ENCODE data around the gene PLD2. TPM values are rescaled to one million over a fixed set of nuclear protein-coding genes. Genes with fewer than 3 reads are reported as not detected.
"Not testable (repeated sequence)": the region's sequence is repeated elsewhere in the genome, so short reads cannot be mapped to it uniquely, and the experiment has no call there.

Gene PLD2
- polyA plus RNA-seq, 4 donors = 30.5 to 52.9 (median 43.5) TPM

DNA sequence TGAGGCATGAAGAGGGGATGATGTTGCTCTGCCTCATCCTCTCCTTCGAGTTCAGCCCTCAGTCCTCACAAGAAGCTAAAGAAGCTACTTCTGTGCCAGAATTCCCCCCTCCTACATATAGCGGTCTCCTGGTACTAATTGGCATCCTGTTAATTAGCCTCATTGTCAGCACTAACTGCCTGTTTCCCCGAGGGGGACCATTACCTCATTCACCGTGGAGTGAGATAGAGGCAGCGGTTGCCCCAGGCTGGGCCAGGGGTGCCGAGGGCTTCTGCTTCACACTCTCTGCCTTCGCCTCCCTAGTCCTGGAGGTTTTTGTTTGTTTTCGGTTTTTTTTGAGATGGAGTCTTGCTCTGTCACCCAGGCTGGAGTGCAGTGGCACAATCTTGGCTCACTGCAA is 20.4 kb downstream of the PLD2 start:
- DNase-seq (ENCODE audit: low read depth in 4 of 4, low spot score in 2 of 4) = no peak

DNA sequence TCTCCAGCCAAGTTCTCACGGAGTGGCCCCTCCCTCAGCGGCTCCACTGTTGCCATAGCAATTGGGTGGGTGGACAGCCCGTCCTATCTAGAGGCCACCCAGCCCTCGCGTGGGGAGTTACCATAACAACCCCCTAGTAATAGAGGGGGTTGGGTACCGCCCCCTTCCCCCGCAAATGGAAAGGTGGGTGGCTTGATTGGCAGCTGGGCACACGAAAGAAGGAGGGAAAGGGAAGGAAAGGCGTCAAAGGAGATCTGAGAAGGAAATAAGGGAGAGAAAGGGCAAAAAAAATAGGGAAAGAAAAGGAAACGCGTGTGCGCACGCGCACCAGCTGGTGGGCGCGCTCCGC is 25.9 kb downstream of the PLD2 start:
- DNase-seq (ENCODE audit: low read depth in 4 of 4, low spot score in 2 of 4) = not testable (repeated sequence)

DNA sequence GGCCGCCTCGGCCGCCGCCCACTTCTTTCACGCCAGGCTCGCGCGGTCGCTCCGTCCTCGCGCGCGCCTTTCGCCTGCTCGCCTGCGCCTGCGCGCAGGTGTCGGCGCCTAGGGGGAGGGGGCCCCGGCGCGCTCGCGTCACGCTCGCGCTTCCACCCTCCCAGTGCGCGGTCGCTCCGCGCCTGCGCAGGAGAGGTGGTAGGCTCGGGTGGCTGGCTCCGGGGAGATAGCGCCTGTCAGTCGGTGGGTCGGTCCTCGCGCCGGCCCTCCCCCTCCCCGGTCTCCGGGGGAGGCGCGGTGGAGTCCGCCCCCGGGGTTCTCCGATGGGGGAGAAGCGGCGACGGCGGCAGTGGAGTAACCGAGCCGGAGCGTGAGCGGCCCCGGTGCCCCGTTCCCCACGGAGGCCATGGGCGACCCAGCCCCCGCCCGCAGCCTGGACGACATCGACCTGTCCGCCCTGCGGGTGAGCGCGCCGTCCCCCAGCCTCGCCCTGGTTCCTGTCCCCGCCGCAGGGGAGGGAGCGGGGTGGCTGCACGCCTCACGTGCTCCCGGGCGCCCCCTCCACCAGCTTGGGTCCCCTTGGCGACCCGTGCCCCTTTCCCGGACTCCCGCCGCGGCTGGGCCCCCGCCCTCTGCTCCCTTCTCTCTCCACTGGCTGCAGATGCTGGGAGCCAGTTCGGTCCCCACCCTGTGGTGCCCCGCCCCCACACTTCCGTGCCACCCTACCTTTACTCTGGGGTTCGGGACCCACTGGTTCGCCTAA is 26.4 kb downstream of the PLD2 start, which contains the start of gene MINK1:
TSS of gene MINK1 (plus strand) at position 163 of the 763 bp plus-strand sequence. CDS start at position 407, 244 bp downstream.
- DNase-seq (ENCODE audit: low read depth in 4 of 4, low spot score in 2 of 4) = peak; percentile 77 to 94 (median 90)

DNA sequence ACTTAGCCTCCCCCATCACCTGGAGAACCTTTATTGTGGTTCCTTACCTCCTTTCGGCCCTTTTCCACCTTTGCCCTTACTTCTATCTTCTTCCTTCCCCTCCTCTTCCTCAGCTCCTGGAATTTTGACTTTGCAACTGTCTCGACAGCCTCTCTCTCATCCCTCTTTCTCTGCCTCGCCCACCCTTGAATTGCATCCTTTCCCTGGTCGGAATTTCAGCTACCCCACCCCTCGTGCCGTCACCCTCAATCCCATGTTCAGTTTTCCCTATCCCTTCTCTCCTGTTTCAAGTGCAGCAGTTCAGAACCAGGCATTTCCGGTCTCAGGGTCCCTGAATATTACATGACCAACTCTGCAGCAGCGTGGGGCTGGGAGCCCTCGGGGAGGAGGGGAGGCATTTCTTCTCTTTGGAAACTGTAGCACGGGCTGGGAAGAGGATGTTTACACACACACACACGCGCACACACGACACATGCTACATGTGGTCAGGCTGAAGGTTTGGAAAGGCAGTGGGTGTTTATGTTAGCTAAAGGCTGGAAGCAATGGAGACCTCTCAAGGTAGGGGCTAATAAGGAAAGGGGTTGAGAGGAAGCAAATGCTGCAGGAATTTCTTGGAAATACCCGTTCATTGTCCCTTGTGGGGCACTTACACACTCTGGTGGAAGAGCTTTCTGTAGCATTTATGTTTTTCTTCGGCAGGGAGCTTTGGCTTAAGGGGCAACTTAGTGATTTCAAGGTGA is 27.2 kb downstream of the PLD2 start:
- DNase-seq (ENCODE audit: low read depth in 4 of 4, low spot score in 2 of 4) = peak in 2 of 4 donors; percentile 53 to 64

DNA sequence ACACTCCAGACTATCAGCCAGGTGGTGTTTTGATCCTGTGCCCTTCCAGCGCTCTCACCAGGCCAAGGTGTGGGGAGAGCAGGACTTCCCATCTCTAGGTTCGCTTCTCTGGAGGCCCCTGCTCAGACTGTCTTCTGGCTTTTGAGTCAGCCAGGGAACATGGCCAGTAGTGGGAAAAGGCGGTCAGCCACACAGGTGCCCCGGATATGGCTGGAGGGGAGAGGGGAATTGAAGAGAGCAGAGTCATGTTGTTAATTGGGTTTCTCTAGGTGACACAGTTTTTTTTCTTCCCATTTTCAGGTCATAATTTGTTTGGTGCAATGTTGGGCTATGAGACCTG is 27.7 kb downstream of the PLD2 start:
- no peak for DNase-seq (ENCODE audit: low read depth in 4 of 4, low spot score in 2 of 4)

DNA sequence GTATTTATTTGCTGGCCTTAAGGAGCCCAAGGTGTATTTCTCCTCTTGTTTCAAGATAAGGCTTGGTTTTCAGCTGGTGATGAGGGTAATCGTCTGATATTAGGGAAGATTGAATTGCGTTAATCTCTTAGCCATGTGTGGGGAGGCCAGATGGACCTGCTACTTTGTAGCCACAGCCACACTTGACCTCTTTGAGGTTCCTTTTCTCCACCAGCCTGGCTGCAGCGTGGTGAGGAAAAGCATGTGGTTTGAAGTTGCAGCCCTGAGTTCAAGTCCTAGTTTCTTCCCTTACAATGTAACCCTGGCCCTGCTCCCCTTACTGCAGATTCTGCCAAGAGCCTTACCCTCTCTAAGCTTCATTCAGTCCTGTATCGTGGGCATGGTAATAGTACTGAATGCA is 29.3 kb downstream of the PLD2 start:
- no peak for DNase-seq (ENCODE audit: low read depth in 4 of 4, low spot score in 2 of 4)

DNA sequence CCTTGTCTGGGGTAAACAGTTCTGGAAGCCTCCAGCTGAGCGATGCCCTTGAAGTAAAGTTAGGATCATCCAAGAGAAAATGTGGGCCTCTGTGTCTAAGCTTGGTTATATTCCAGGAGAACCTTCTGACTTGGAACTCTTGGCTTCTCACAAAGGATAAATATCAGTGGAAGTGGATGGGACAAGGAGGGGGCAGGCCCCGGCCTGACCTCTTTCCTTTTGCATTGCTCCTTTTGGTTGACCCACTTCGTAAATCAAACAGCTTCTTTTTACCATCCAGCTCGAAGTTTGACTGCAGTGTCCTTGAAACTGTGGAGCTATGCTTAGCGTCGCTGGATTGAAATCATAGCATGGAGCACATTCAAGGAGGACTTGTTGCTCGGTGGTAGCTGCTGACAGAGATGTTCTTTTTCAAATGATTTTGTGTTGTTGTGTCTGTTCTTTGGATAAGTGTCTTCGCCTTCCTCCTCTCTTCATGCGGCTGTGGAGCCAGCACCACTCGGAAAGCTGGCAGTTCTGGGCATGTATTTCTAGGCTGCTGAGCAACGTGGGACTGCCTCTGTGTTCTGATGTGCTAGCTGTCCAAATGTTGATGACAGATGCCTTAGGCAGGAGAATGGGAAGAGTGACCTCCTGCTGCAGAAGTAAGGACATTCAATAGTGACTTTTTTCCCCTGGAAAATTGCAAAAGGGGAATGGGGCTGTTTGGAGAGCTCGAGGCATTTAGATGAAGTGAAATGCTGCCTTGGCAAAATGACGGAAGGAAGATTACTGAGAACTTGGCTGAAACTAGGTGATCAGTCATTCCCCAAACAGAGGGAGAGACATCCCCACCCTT is 30.7 kb downstream of the PLD2 start:
- no peak for DNase-seq (ENCODE audit: low read depth in 4 of 4, low spot score in 2 of 4)

DNA sequence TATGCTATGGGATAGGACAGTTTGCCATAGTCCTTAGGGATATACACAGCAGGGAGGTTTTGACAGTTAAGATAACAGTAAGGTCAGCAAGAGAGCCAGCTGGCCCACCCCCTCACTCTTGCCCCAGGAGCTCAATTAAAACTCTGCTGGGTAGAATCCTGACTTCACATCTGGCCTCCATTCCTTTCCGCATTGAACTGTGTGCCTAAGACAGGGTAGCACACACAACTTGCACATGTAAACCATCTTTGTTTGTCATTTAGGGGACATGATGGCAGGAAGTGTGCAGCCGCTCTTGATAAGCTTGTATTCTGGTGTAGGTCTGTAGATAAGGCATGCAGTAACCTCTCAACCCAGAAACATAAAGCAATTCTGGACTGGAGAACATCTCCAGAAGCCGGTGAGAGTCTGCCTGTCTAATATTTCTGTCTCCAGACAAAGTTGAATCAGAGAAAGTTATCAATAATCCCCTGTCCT is 31.4 kb downstream of the PLD2 start:
- DNase-seq (ENCODE audit: low read depth in 4 of 4, low spot score in 2 of 4) = no peak

DNA sequence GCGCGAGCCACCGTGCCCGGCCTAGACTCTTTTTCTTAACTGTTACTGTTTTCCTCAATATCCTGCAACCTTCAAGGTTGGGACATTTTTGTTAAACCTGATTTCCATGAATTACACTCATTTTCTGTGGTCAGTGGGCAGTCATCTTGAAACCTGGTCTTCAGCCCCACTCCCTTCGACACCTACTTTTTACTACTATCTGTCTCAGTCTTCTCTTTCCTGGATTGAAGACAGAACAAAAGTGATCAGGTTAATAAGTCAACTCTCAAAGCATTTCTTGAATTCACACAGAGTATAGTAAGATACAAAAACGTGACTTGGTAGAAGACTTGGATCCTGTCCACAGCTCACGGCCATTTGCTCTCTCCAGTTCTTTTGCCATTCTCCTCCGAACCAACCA is 32.3 kb downstream of the PLD2 start:
- DNase-seq (ENCODE audit: low read depth in 4 of 4, low spot score in 2 of 4) = no peak

DNA sequence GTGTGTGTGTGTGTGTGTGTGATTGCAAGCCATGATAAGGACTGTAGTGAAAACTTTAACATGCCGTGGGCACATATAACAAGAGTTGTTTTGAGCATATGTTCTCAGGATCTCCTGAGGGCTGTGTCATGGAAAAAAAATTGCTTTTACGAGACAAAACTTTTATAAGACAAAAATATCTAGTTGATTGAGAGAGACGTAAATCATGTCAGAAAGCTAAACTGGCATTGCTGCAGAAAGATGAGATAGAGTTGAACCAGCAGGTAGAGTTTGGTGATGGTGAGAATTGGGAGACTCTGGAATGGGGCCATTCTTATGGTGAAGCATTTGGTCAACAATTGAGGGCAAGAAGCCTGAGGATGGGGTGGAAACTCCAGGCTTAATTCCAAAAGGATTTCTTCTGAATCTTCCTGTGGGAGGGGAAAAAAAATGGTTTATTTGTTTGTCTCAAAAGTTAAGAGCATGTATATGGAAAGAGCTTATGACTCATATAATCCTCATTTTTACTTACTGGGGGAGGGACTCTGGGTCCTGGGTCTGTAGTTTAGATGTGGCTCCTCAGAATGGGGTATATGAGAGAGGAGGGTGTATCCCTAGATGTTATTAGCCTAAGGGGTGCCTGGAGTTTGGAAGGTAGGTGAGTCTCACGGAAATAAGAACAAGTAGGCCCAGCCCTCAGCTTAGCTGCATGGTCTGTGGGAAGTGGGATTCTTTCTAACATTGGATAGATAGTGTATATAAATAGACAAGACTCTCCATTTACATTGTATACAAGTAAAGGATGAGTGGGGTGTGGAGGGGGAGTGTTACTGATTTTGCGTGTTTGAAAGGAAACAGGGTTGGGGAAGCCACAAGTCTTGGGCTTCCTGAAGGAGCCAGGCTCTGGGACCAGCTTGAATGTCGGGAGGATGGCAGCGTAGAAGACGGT is 33.3 kb downstream of the PLD2 start:
- DNase-seq (ENCODE audit: low read depth in 4 of 4, low spot score in 2 of 4) = no peak

DNA sequence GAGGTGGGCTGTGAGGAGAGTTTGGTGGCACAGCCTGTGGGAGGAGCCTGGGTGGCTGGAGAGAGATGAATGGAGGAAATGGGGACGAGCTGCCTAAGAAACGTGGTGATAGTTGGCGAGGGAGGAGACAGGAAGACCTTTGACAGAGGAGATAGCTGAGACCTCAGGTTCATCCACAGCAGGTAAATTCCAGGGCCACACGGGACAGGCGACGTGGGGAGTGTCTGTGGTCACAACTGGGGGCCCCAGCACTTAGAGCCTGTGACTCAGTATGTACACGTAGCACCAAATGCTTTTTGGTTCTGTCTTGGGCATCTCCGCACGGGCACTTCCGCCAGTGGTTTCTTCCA is 33.9 kb downstream of the PLD2 start:
- no peak for DNase-seq (ENCODE audit: low read depth in 4 of 4, low spot score in 2 of 4)

DNA sequence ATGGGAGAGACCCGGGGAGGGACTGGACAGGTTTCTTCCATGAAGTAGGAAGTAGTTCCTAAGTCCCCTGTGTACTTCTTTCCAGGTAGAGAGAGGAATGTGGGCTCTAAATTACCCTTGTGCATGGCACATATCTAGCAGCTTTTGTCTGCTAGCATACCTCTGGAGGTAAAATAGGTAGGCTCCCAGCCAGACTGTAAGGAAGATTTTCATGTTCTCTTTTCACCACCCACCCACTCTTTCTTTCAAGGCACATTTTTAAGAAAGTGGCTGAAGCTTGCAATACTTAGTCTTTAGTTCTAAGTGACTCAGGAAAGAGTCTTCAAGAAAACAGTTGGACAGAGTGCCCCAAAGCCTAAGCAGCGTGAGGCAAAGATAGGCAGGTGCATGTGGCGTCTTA is 35.4 kb downstream of the PLD2 start:
- DNase-seq (ENCODE audit: low read depth in 4 of 4, low spot score in 2 of 4) = no peak

DNA sequence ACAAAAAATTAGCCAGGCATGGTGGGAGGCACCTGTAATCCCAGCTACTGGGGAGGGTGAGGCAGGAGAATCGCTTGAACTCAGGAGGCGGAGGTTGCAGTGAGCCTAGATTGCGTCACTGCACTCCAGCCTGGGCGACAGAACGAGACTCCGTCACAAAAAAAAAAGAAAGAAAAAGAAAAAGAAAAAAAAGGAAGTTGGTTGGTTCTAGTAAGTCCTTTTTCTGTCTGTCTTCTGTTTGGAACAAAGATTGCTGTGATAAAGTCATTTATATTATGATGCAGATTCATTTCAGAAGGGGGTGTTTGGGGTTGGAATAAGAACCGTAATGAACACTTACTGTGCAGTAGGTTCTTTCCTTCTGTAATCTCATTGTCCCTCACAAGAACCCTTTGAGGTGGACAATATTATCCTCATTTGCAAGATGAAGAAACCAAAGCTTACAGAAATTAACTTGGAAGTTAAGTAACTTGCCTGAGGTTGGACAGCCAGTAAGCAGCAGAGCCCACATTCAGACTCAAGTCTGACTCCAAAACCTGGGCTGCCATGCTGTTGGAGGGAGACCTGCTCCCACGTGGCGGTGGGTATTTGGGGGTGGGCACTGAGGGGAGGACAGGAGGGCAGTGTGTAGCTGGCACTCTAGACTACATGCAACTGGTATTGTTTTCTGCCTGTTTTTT is 36.5 kb downstream of the PLD2 start:
- DNase-seq (ENCODE audit: low read depth in 4 of 4, low spot score in 2 of 4) = no peak

DNA sequence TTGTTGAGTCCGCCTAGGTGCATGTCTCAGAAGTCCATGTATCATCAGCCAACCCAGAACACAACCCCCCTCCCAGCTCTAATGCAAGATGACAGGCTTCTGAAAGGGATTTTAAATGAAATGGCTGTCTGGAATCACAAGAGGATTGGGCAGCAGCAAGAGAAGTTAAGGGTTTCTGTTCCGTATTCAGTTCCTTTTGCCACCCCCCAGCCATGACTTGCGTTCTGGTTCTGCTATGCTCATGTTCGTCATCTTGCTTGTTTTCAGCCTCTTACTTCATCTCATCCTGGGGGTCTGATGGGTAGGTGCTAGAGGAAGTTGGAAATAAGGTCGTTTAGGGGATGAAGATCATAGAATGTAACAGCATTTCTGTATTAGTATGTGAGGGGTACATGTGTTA is 38.2 kb downstream of the PLD2 start:
- no peak for DNase-seq (ENCODE audit: low read depth in 4 of 4, low spot score in 2 of 4)

DNA sequence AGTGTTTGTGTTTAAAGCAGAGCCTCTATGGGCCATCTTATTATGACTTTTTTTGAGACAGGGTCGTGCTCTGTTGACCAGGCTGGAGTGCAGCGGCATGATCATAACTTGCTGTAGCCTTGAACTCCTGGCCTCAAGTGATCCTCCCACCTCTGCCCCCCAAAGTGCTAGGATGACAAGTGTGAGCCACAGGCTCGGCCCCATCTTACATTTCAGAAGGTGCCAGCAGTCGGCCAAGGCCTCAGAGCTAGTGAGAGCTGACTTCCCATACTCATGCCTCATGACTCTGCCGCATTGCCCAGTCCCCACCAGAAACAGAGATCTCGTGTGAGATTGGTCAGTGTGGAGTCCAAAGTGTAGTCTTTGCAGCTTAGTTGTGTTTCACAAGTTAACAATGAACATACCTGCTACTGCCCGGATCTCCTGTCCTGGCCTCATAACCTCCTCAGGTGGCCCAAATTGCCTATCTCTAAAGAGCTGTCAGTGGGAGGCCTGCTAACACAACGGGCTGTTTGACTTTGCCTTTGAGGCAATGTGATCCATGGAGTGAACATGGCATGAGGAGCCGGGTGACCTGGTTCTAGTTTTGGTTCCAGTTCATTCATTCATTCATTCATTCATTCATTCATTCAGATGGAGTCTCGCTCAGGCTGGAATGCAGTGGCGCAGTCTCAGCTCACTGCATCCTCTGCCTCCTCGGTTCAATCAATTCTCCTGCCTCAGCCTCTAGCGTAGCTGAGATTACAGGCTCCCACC is 39.9 kb downstream of the PLD2 start:
- DNase-seq (ENCODE audit: low read depth in 4 of 4, low spot score in 2 of 4) = no peak

DNA sequence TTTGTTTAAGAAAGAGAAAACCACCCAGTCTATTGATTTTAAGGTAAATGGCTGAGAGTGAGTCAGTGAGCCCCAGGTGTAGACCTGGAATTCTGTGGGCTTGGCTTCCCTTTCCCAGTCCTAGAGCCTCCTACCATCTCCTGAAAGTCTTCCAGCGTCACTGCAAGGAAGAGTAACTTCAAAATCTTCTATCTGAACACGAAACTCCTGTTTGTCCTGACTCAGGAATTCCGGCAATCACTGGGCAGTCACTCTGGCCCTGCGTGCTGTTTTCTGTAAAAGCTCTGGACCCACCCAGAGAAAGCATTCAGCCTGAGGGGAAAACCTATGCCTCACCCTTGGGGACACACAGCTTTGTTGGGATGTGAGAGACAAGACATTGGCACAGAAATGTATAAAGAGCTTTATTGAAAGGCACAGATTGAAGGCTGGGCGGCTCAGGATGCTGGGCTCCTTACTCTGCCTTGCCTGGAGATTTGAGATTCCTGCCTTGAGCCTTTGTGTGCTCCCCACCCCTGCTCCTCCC is 42.1 kb downstream of the PLD2 start:
- DNase-seq (ENCODE audit: low read depth in 4 of 4, low spot score in 2 of 4) = no peak

DNA sequence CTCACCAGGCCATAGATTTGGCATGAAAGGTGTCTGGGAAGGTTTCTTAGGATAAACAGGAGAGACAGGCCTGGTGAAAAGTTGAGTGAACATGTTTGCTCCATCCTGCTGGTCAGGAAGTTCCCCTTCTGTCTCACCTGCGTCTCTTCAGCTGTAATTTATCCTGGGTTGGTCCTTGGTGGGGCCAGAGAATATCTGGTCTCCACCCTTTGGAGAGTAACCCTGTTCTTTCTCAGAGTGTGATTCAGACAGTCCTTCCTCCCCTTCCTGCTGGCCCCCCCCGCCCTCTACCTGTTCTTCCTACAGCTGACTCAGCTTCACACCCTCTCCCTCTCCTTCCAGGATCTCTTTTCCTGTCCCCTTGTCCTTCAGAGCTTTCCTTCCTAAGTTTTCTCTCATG is 43.3 kb downstream of the PLD2 start:
- no peak for DNase-seq (ENCODE audit: low read depth in 4 of 4, low spot score in 2 of 4)

DNA sequence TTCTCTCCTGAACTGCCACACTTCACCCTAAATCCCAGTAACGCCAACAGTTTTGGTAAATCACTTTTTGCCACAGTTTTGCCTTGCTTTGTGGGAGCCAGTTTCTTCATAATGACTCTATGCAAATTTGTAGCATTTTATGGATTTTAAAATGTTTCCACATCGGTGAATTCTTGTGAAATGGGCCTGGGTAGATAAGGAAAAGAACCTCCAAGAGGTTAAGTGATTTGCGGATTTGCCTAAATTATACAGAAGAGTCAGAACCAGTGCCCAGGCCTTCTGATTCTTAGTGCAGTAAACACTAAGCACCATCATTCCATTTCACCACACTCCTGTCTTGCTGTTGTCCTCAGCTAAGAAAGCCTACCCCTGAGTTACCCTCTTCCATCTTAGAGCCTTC is 44.1 kb downstream of the PLD2 start:
- DNase-seq (ENCODE audit: low read depth in 4 of 4, low spot score in 2 of 4) = no peak
